ENCODE results near the gene LRRC38. TPM values are rescaled to one million over a fixed set of nuclear protein-coding genes. Genes with fewer than 3 reads are reported as not detected.

The LRRC38 gene
- total and polyA plus RNA-seq, 2 of the 13 experiments (the other 11 are each of a cell fraction or from before 2014, with no cell fraction given): not detected

DNA sequence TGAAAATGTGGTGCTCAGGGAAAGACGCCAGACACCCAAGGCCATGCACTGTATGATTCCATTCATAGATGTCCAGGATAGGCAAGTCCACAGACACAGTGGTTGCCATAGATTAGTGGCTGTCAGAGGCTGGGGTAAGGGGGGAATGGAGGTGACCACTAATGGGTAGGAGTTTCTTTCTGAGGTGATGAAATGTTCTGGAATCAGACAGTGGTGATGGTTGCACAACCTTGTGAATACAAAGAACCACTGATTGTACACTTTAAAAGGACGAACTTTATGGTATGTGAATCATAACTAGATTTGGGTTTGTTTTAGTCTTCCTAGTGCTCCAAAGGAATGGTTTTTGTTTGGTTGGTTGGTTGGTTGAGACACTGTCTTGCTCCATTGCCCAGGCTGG lies 51.8 kb downstream of the LRRC38 start:
- ChIA-PET POLR2A (no interaction called here), CTCF (ENCODE audit: low intra/inter-chr PET ratio, low total read pairs) (no interaction called here)
- BruUV-seq (replicated peaks): no TSS peak
- Histone ChIP-seq H4K20me1 (ENCODE audit: insufficient read depth, low read length) (no peaks in the 10 kb centered on the region), H3K4me3 (replicated peaks in 1 of 3; ENCODE audit: insufficient read depth in 1 of 3, low read depth in 2 of 3, low read length in 3 of 3) (no peak overlapping the region), H3K27ac (ENCODE audit: extremely low read length, insufficient read depth, low read length) (no peak overlapping the region), H3K79me2 (ENCODE audit: insufficient read depth, low read length) (no peaks in the 10 kb centered on the region), H3K4me2 (ENCODE audit: low read depth, low read length) (no peak overlapping the region), H3K4me1 (ENCODE audit: insufficient read depth, low read length) (peaks cover 4% of the 10 kb centered on the region; the same call in 1 of the 2 replicates), H3K27me3 (ENCODE audit: control insufficient read depth in 1 of 2, insufficient read depth in 2 of 2, low read length in 2 of 2) (no peaks in the 10 kb centered on the region; a peak in 2 of 5 replicates), H3K9ac (ENCODE audit: insufficient read depth, low read depth, low read length) (no peak overlapping the region), H3K36me3 (replicated peaks in 1 of 2; ENCODE audit: control insufficient read depth in 1 of 2, insufficient read depth in 2 of 2, low read length in 2 of 2) (no peaks in the 10 kb centered on the region), H3K9me3 (ENCODE audit: low read length) (no peaks in the 10 kb centered on the region), H2AFZ (ENCODE audit: low read length) (no peak overlapping the region)
- in situ Hi-C loops (cut with HindIII; ENCODE audit: extremely low pct_ligation_motif_present, low pct_unique_long_range_greater_than_20kb) (no loop called here), intact Hi-C loops (cut with micrococcal nuclease; ENCODE audit: unreplicated experiment) (no loop called here)
- 4% methylated on average over 2 of the region's 2 CpGs for WGBS (ENCODE audit: low lambda C conversion rate)
- ATAC-seq (no peak), DNase-seq (ENCODE audit: low spot score) (no peak), FAIRE-seq (no peak)
- TF ChIP-seq CEBPB (IDR thresholded peaks at IDR 0.05; ENCODE audit: borderline replicate concordance, low read depth, low read length): peak; percentile 41; the same call in 1 of the 2 replicates
- no peak for TF ChIP-seq TFDP1 (CRISPR knock-in tag; IDR thresholded peaks at IDR 0.05; ENCODE audit: borderline replicate concordance)
- TF ChIP-seq CENPBD1 (CRISPR knock-in tag; IDR thresholded peaks at IDR 0.05; ENCODE audit: borderline replicate concordance, low read depth): no peak
- no peak for TF ChIP-seq ZNF224 (CRISPR knock-in tag; IDR thresholded peaks at IDR 0.05)

- ChIA-PET CTCF (ENCODE audit: low intra/inter-chr PET ratio, low total read pairs) (no interaction called here), POLR2A (no interaction called here)
- peaks cover 7% of the 10 kb centered on the region; the same call in 1 of the 2 replicates for H3K4me1 ChIP-seq (ENCODE audit: insufficient read depth, low read length)
- 10% methylated on average over 15 of the region's 15 CpGs for WGBS (ENCODE audit: low lambda C conversion rate)
- in situ Hi-C loops (cut with HindIII; ENCODE audit: extremely low pct_ligation_motif_present, low pct_unique_long_range_greater_than_20kb): no loop called here
- H3K27ac ChIP-seq (ENCODE audit: extremely low read length, insufficient read depth, low read length): no peak overlapping the region
- H3K27me3 ChIP-seq (ENCODE audit: control insufficient read depth in 1 of 2, insufficient read depth in 2 of 2, low read length in 2 of 2): peaks cover 1 to 4% of the 10 kb centered on the region in 2 experiments; a peak in 3 of 5 replicates
- BruUV-seq (replicated peaks): no TSS peak
- DNase-seq (ENCODE audit: low spot score) (no peak), FAIRE-seq (no peak), ATAC-seq (no peak)
- no peak overlapping the region for H3K4me2 ChIP-seq (ENCODE audit: low read depth, low read length)
- no peaks in the 10 kb centered on the region for H3K9me3 ChIP-seq (ENCODE audit: low read length)
- no peaks in the 10 kb centered on the region for H3K79me2 ChIP-seq (ENCODE audit: insufficient read depth, low read length)
- H3K36me3 ChIP-seq (replicated peaks in 1 of 2; ENCODE audit: control insufficient read depth in 1 of 2, insufficient read depth in 2 of 2, low read length in 2 of 2): no peaks in the 10 kb centered on the region
- H3K9ac ChIP-seq (ENCODE audit: insufficient read depth, low read depth, low read length): no peak overlapping the region
- no peak overlapping the region for H3K4me3 ChIP-seq (replicated peaks in 1 of 3; ENCODE audit: insufficient read depth in 1 of 3, low read depth in 2 of 3, low read length in 3 of 3)
- no peak overlapping the region for H2AFZ ChIP-seq (ENCODE audit: low read length)
- intact Hi-C loops (cut with micrococcal nuclease; ENCODE audit: unreplicated experiment): no loop called here
- H4K20me1 ChIP-seq (ENCODE audit: insufficient read depth, low read length): no peaks in the 10 kb centered on the region
- no peak for TF ChIP-seq ZZZ3 (CRISPR knock-in tag; IDR thresholded peaks at IDR 0.05; ENCODE audit: borderline replicate concordance)
- TF ChIP-seq ZNF687 (CRISPR knock-in tag; IDR thresholded peaks at IDR 0.05): no peak
- TF ChIP-seq NPAS2 (CRISPR knock-in tag; IDR thresholded peaks at IDR 0.05; ENCODE audit: borderline replicate concordance): no peak
- TF ChIP-seq HES4 (CRISPR knock-in tag; IDR thresholded peaks at IDR 0.05; ENCODE audit: borderline replicate concordance): no peak
- no peak for TF ChIP-seq ZNF280B (CRISPR knock-in tag; IDR thresholded peaks at IDR 0.05; ENCODE audit: borderline replicate concordance)
- no peak for TF ChIP-seq ZNF616 (CRISPR knock-in tag; IDR thresholded peaks at IDR 0.05; ENCODE audit: low read depth)
Measured at GRCh38 chr1:13456904-13457532, 56.8 kb downstream of the LRRC38 start.

All from HepG2 (cell line).